GM23248 (cell line): ENCODE measurements around the gene JMJD4. TPM values are rescaled to one million over a fixed set of nuclear protein-coding genes. Genes with fewer than 3 reads are reported as not detected.

ENCODE experiments used
- DNase-seq: peaks from one replicate; pipeline ENCODE4 v3.0.0-alpha.2; 2015
- H2AFZ ChIP-seq: fragments of 200-600 bp; sonication (generic); 2 replicates; pipeline ENCODE4 v1.6.1; 2016; ENCODE audit warnings: antibody characterized with exemption
- H3F3A ChIP-seq: fragments of 200-600 bp; sonication (generic); 2 replicates; pipeline ENCODE4 v1.6.1; 2016; ENCODE audit warnings: mild to moderate bottlenecking, antibody characterized with exemption, mixed run types; ENCODE audit not compliant: insufficient read depth
- H3K27ac ChIP-seq: fragments of 200-600 bp; sonication (generic); 2 replicates; pipeline ENCODE4 v1.5.1; 2016; ENCODE audit warnings: mild to moderate bottlenecking
- H3K27me3 ChIP-seq: fragments of 200-600 bp; sonication (generic); replicated peaks from 2 replicates; pipeline ENCODE4 v1.6.1; 2016; ENCODE audit warnings: mild to moderate bottlenecking; ENCODE audit not compliant: insufficient read depth
- H3K36me3 ChIP-seq: fragments of 200-600 bp; sonication (generic); 2 replicates; pipeline ENCODE4 v1.6.1; 2016; ENCODE audit warnings: low read depth, mild to moderate bottlenecking
- H3K4me1 ChIP-seq: fragments of 200-600 bp; sonication (generic); 2 replicates; pipeline ENCODE4 v1.6.1; 2016; ENCODE audit warnings: mild to moderate bottlenecking; ENCODE audit not compliant: insufficient read depth
- H3K4me2 ChIP-seq: fragments of 200-600 bp; sonication (generic); one replicate; pipeline ENCODE4 v1.6.1; 2016; ENCODE audit warnings: mild to moderate bottlenecking; ENCODE audit not compliant: unreplicated experiment
- H3K4me3 ChIP-seq: fragments of 200-600 bp; sonication (generic); 2 replicates; pipeline ENCODE4 v1.5.1; 2016; ENCODE audit warnings: mild to moderate bottlenecking
- H3K79me2 ChIP-seq: fragments of 200-600 bp; sonication (generic); 2 replicates; pipeline ENCODE4 v1.6.1; 2016; ENCODE audit warnings: mild to moderate bottlenecking; ENCODE audit not compliant: insufficient read depth
- H3K9ac ChIP-seq: fragments of 200-600 bp; sonication (generic); 2 replicates; pipeline ENCODE4 v1.6.1; 2016; ENCODE audit warnings: mild to moderate bottlenecking
- H3K9me2 ChIP-seq: fragments of 200-600 bp; sonication (generic); 2 replicates; pipeline ENCODE4 v1.6.1; 2016; ENCODE audit warnings: mixed run types, mild to moderate bottlenecking, moderate library complexity; ENCODE audit not compliant: insufficient read depth
- H3K9me3 ChIP-seq: fragments of 200-600 bp; sonication (generic); one replicate; pipeline ENCODE4 v1.6.1; 2017; ENCODE audit warnings: low read depth
- H4K20me1 ChIP-seq: fragments of 200-600 bp; sonication (generic); 2 replicates; pipeline ENCODE4 v1.6.0; 2016; ENCODE audit not compliant: insufficient read depth
- EZH2 ChIP-seq: fragments of 200-600 bp; sonication (generic); IDR thresholded peaks from 2 replicates; pipeline ENCODE4 v1.6.1; 2018; ENCODE audit warnings: antibody characterized with exemption, mild to moderate bottlenecking; ENCODE audit not compliant: insufficient read depth, poor library complexity, severe bottlenecking
- EZH2phosphoT487 ChIP-seq: fragments of 200-600 bp; sonication (generic); IDR thresholded peaks from 2 replicates; pipeline ENCODE4 v1.6.1; 2018; ENCODE audit warnings: antibody characterized with exemption, moderate library complexity, mild to moderate bottlenecking, low read depth; ENCODE audit not compliant: insufficient read depth
- WGBS, 2 experiments: methylation state at CpG; one replicate each; pipeline ENCODE4 v1.1.6; 2015 to 2017; ENCODE audit warnings: low lambda C conversion rate in 2 of 2, low coverage in 1 of 2; ENCODE audit errors: missing lambda C conversion rate in 2 of 2; 5-methylcytosine and 5-hydroxymethylcytosine counted together
- in situ Hi-C: fragments of 300-500 bp; cut with MboI; formaldehyde crosslinking; loops from 2 replicates; pipeline ENCODE4 v1.15.0; 2020
- polyA plus RNA-seq: library from polyadenylated mRNA; unstranded; fragments of >200 nt; fragmentation: Nextera tagmentation; extraction: Ambion mirVana; gene quantifications from 2 replicates; pipeline ENCODE4 v1.2.1, GENCODE V29; 2016
- total RNA-seq: library from RNA; depleted of rRNA; stranded (reverse); fragments of >200 nt; shearing (Covaris generic); gene quantifications from 2 replicates; pipeline ENCODE4 v1.2.3, GENCODE V29; 2014; rRNA removed

JMJD4 gene, protein sequence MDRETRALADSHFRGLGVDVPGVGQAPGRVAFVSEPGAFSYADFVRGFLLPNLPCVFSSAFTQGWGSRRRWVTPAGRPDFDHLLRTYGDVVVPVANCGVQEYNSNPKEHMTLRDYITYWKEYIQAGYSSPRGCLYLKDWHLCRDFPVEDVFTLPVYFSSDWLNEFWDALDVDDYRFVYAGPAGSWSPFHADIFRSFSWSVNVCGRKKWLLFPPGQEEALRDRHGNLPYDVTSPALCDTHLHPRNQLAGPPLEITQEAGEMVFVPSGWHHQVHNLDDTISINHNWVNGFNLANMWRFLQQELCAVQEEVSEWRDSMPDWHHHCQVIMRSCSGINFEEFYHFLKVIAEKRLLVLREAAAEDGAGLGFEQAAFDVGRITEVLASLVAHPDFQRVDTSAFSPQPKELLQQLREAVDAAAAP
- total RNA-seq, result 25.8 and 26.9 TPM in 2 replicates
- polyA plus RNA-seq, result 16.1 and 17.3 TPM in 2 replicates

GRCh38 chr1:227734856-227735538 lies at the start of gene JMJD4, which contains the start of gene SNAP47:
Gene JMJD4, minus strand, starts transcription at chr1:227735302. Its CDS starts 29 bp downstream, at chr1:227735273.
Gene SNAP47, plus strand, starts transcription at chr1:227735435. Its CDS starts 12,302 bp downstream, at chr1:227747737.
- no peaks in the 10 kb centered on the region for H3F3A ChIP-seq
- H3K36me3 ChIP-seq, result peaks cover 3% of the 10 kb centered on the region; the same call in 1 of the 2 replicates
- no peaks in the 10 kb centered on the region for H3K27me3 ChIP-seq
- peak within 1 kb of the TSS; percentile 86 for H2AFZ ChIP-seq
- peak within 1 kb of the TSS; percentile 85 for H3K9ac ChIP-seq
- peaks cover 7% of the 10 kb centered on the region; the same call in 1 of the 2 replicates for H3K4me1 ChIP-seq
- TF ChIP-seq EZH2, result no peak
- no peak for TF ChIP-seq EZH2phosphoT487
- H3K9me2 ChIP-seq, result no peaks in the 10 kb centered on the region
- H3K4me3 ChIP-seq, result peak within 1 kb of the TSS; percentile 88
- no peak within 1 kb of the TSS for H3K27ac ChIP-seq
- H4K20me1 ChIP-seq, result no peaks in the 10 kb centered on the region
- no peaks in the 10 kb centered on the region for H3K9me3 ChIP-seq
- 1 to 2% methylated on average over 58 to 78 of the region's 83 CpGs for WGBS, 2 experiments
- in situ Hi-C loops, result no loop called here
- peak within 1 kb of the TSS; percentile 85 for H3K4me2 ChIP-seq
- H3K79me2 ChIP-seq, result peaks cover 70% of the 10 kb centered on the region
- peak; percentile 96 for DNase-seq

GRCh38 chr1:227782226-227782625 lies 47.1 kb upstream of the JMJD4 start:
- no peak overlapping the region for H3K4me3 ChIP-seq
- H3K79me2 ChIP-seq, result no peaks in the 10 kb centered on the region
- H3K36me3 ChIP-seq, result no peaks in the 10 kb centered on the region
- TF ChIP-seq EZH2phosphoT487 (no peak), EZH2 (no peak)
- peaks cover 14% of the 10 kb centered on the region for H3K4me1 ChIP-seq
- no peak overlapping the region for H3K4me2 ChIP-seq
- DNase-seq, result no peak
- H3K9me3 ChIP-seq, result no peaks in the 10 kb centered on the region
- no peaks in the 10 kb centered on the region for H4K20me1 ChIP-seq
- WGBS, 2 experiments, result 72 to 74% methylated on average over 4 of the region's 4 CpGs
- in situ Hi-C loops, result no loop called here
- H3K9ac ChIP-seq, result no peak overlapping the region
- H3K27me3 ChIP-seq, result no peaks in the 10 kb centered on the region
- H3K27ac ChIP-seq, result no peak overlapping the region
- peaks cover 10% of the 10 kb centered on the region; the same call in 1 of the 2 replicates for H3F3A ChIP-seq
- H2AFZ ChIP-seq, result no peak overlapping the region
- H3K9me2 ChIP-seq, result no peaks in the 10 kb centered on the region

DNA sequence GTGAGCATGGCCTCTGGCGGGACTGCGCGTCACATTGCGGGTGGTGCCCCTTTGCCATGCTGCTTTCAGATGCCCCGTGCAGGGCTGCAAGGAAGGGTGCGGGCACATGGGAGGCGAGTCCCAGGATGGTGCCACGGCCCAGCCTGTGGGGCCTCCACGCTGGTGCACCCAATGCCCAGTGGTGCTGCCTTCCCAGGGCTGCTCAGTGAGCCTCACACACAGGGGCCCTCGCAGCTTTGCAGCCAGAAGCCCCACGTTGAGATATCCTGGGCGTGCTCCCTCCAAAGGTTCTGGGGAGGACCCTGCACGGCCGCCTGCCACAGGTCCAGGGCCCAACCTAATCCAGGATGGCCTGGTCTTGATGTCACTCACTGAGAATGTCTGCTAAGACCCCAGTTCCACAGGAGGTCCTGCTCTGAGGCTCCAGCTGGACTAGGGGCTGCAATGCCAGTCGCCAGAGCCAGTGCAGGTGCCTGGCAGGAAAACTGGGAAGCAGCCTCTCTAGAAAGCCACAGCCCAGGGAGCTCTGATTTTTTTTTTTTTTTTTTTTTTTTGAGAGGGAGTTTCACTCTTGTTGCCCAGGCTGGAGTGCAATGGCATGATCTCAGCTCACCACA lies 46.3 kb upstream of the JMJD4 start:
- in situ Hi-C loops, result no loop called here
- Histone ChIP-seq H2AFZ (no peak overlapping the region), H3K9ac (no peak overlapping the region), H3K9me3 (no peaks in the 10 kb centered on the region), H3K4me3 (no peak overlapping the region), H3K4me2 (no peak overlapping the region), H3K79me2 (no peaks in the 10 kb centered on the region), H3F3A (peaks cover 18% of the 10 kb centered on the region), H3K36me3 (no peaks in the 10 kb centered on the region), H3K9me2 (no peaks in the 10 kb centered on the region), H3K27ac (no peak overlapping the region), H4K20me1 (no peaks in the 10 kb centered on the region), H3K4me1 (peaks cover 21% of the 10 kb centered on the region), H3K27me3 (no peaks in the 10 kb centered on the region)
- no peak for DNase-seq
- TF ChIP-seq EZH2phosphoT487, result no peak
- no peak for TF ChIP-seq EZH2
- whole genome bisulfite sequencing, 2 experiments, result 97 to 98% methylated on average over 12 to 15 of the region's 15 CpGs
